Psoas muscle (tissue), 8 donors: ENCODE data around the gene DOK7. TPM values are rescaled to one million over a fixed set of nuclear protein-coding genes. Genes with fewer than 3 reads are reported as not detected.
"Not testable (repeated sequence)": the region's sequence is repeated elsewhere in the genome, so short reads cannot be mapped to it uniquely, and the experiment has no call there.

ENCODE experiments used
- ATAC-seq, 4 donors: fragments of 200-7000 bp; cut with Tn5 transposase; one replicate each; pipeline ENCODE4 v1.9.1; 2020; ENCODE audit warnings: moderate library complexity in 3 of 4, mild to moderate bottlenecking in 2 of 4
- DNase-seq, 2 donors: peaks; one replicate each; pipeline ENCODE4 v3.0.0-alpha.2; 2020
- H3K27ac ChIP-seq: fragments of 200-600 bp; one replicate; pipeline ENCODE4 v1.8.0; 2022
- H3K27me3 ChIP-seq, 3 donors: fragments of 200-600 bp in 1 of 3; one replicate each; pipeline versions ENCODE4 v1.6.1 to v1.8.0; 2013 to 2022; ENCODE audit warnings: low read length in 2 of 3, mild to moderate bottlenecking in 2 of 3, moderate library complexity in 1 of 3; ENCODE audit not compliant: insufficient read depth in 3 of 3
- H3K36me3 ChIP-seq, 2 donors: fragments of 200-600 bp in 1 of 2; one replicate each; pipeline versions ENCODE4 v1.6.1 to v1.8.0; 2013 to 2022; ENCODE audit warnings: low read depth in 1 of 2, mild to moderate bottlenecking in 1 of 2, moderate library complexity in 1 of 2; ENCODE audit not compliant: insufficient read depth in 1 of 2
- H3K4me1 ChIP-seq: fragments of 200-600 bp; one replicate; pipeline ENCODE4 v1.8.0; 2022
- H3K4me3 ChIP-seq: fragments of 200-600 bp; one replicate; pipeline ENCODE4 v1.8.0; 2022; ENCODE audit warnings: mild to moderate bottlenecking
- H3K9me3 ChIP-seq: fragments of 200-600 bp; one replicate; pipeline ENCODE4 v1.8.0; 2022
- CTCF ChIP-seq: fragments of 200-600 bp; IDR thresholded peaks from one replicate; pipeline ENCODE4 v1.8.0; 2022; ENCODE audit warnings: antibody characterized with exemption
- WGBS, 3 donors: extraction: QIAGEN DNeasy Blood & Tissue Kit; methylation state at CpG; one replicate each; pipeline versions ENCODE4 v1.1.6 to v1.1.7; 2013; 5-methylcytosine and 5-hydroxymethylcytosine counted together
- intact Hi-C, 2 donors: fragments of 100-400 bp; cut with DNase I; formaldehyde crosslinking; loops; one replicate each; pipeline versions ENCODE4 v1.11.0 to v1.14.2; 2022
- polyA plus RNA-seq, 3 donors: library from polyadenylated mRNA; stranded (reverse); fragments of 200-250 nt; gene quantifications; one replicate each; pipeline ENCODE4 v1.2.3, GENCODE V29; 2013
- total RNA-seq, 4 donors: library from RNA; stranded (reverse); fragmentation: NEBNext Ultra II Directional in 2 of 4; extraction: Animal tissue kit (Norgen Biotek cat#: 25700) in 2 of 4; gene quantifications; one replicate each; pipeline versions ENCODE4 v1.2.1 to v1.2.4, GENCODE V29; 2021 to 2023
- donor health status: healthy with polysubstance abuse.
- donor health status: DM: no; HTN: no; CAD: no; lungs with moderate emphysema.
- donor health status: Bipolar disorder and iron deficiency.
- donor health status: healthy.
- donor health status: DM: yes; HTN: yes; CAD: no.
- donor health status: DM: no; HTN: no; CAD: no.
- donor health status: DM: no; HTN: no; CAD: no.
- donor health status: DM: yes; HTN: yes; CAD: no.

The DOK7 gene
- total and polyA plus RNA-seq, 7 donors, result 3.4 to 48.6 (median 21.5) TPM

GRCh38 chr4:3452376-3452775, 10.7 kb upstream of the DOK7 start:
- ATAC-seq (peak in 3 of 4 donors; percentile 63 to 73 (median 72)), DNase-seq (peak; percentile 12 to 52)
- no peak overlapping the region for H3K4me3 ChIP-seq
- H3K27ac ChIP-seq, result no peak overlapping the region
- H3K27me3 ChIP-seq, result no peaks in the 10 kb centered on the region
- no peaks in the 10 kb centered on the region for H3K36me3 ChIP-seq
- TF ChIP-seq CTCF, result peak; percentile 11
- no peaks in the 10 kb centered on the region for H3K4me1 ChIP-seq
- 79 to 86% (median 82%) methylated on average over 7 of the region's 7 CpGs for WGBS, 3 donors
- peaks cover 8% of the 10 kb centered on the region for H3K9me3 ChIP-seq
- intact Hi-C loops, result no loop called here

GRCh38 chr4:3455596-3455995, 7.5 kb upstream of the DOK7 start:
- H3K4me3 ChIP-seq, intact Hi-C loops, H3K36me3 ChIP-seq, H3K27me3 ChIP-seq, ATAC-seq, H3K9me3 ChIP-seq, H3K27ac ChIP-seq, DNase-seq, H3K4me1 ChIP-seq: not testable (repeated sequence)
- WGBS, 3 donors, result 94 to 96% (median 94%) methylated on average over 3 of the region's 3 CpGs

- H3K36me3 ChIP-seq, result no peaks in the 10 kb centered on the region
- intact Hi-C loops, result no loop called here
- H3K4me1 ChIP-seq, result peaks cover 12% of the 10 kb centered on the region
- no peak for TF ChIP-seq CTCF
- H3K27me3 ChIP-seq, result no peaks in the 10 kb centered on the region
- WGBS, 3 donors, result 91 to 94% (median 92%) methylated on average over 6 of the region's 6 CpGs
- DNase-seq, result no peak
- peaks cover 8% of the 10 kb centered on the region for H3K9me3 ChIP-seq
- no peak for ATAC-seq
- no peak overlapping the region for H3K27ac ChIP-seq
- no peak overlapping the region for H3K4me3 ChIP-seq
Measured at GRCh38 chr4:3458371-3458770, 4.7 kb upstream of the DOK7 start.

GRCh38 chr4:3459156-3459555, 4.0 kb upstream of the DOK7 start:
- intact Hi-C loops, H3K36me3 ChIP-seq, ATAC-seq, H3K9me3 ChIP-seq, H3K4me3 ChIP-seq, DNase-seq, H3K27ac ChIP-seq, H3K27me3 ChIP-seq: not testable (repeated sequence)
- peaks cover 13% of the 10 kb centered on the region for H3K4me1 ChIP-seq
- WGBS, 3 donors, result 45 to 68% (median 49%) methylated on average over 5 of the region's 5 CpGs

GRCh38 chr4:3460926-3461325, 2.2 kb upstream of the DOK7 start:
- intact Hi-C loops, result no loop called here
- no peaks in the 10 kb centered on the region for H3K27me3 ChIP-seq
- peak overlapping the region; percentile 91 for H3K27ac ChIP-seq
- H3K36me3 ChIP-seq, result no peaks in the 10 kb centered on the region
- peaks cover 29% of the 10 kb centered on the region for H3K4me1 ChIP-seq
- 64 to 85% (median 69%) methylated on average over 5 of the region's 5 CpGs for WGBS, 3 donors
- H3K9me3 ChIP-seq, result no peaks in the 10 kb centered on the region
- peak; percentile 25 to 56 for DNase-seq
- no peak for ATAC-seq
- no peak for TF ChIP-seq CTCF
- no peak overlapping the region for H3K4me3 ChIP-seq
